ENCODE data around the gene BTBD7.
A peak's percentile ranks its signal among the peaks of the same experiment; 100 is the strongest.
"Not testable (repeated sequence)": the region's sequence is repeated elsewhere in the genome, so short reads cannot be mapped to it uniquely, and the experiment has no call there.

BTBD7 gene

GRCh38 chr14:93249128-93249831, 83.6 kb downstream of the BTBD7 start:
- no peak for DNase-seq (ENCODE audit: low spot score)

- DNase-seq (ENCODE audit: low spot score), result no peak
Observed at GRCh38 chr14:93246534-93246933, 86.3 kb downstream of the BTBD7 start.

DNA sequence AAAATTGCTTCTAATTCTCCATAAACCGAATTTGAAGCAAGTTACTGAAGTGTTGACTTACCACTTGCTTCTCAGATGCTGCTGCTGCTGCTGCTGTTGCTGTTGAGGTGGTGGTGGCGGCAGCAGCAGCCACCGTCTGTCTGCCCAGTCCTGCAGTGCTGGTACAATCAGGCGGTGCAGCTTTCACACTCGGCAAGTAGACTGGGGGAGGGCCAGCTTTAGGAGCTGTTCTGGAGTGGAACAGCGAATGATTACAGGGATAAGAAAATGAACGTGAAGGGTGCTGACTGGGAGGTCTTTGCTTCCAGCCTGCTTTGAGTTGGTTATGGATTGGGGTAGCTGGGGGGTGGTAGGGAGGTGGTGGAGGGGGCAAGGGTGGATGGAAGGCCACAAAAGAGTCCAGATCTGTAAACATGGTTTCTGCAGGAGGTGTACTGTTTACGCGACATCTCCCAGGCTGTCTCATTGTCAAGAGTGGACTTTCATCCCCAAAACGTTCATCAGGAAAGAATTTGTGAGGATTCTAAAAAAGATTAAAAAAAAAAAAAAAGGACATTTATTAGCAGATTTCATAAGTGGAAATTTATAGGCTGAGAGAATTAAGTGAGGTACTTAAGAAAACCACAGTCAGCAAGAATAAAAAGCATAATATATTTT, 86.9 kb downstream of the BTBD7 start:
- DNase-seq (ENCODE audit: low spot score), result no peak

GRCh38 chr14:93240678-93241000, 92.2 kb downstream of the BTBD7 start:
- DNase-seq (ENCODE audit: low spot score), result no peak

DNA sequence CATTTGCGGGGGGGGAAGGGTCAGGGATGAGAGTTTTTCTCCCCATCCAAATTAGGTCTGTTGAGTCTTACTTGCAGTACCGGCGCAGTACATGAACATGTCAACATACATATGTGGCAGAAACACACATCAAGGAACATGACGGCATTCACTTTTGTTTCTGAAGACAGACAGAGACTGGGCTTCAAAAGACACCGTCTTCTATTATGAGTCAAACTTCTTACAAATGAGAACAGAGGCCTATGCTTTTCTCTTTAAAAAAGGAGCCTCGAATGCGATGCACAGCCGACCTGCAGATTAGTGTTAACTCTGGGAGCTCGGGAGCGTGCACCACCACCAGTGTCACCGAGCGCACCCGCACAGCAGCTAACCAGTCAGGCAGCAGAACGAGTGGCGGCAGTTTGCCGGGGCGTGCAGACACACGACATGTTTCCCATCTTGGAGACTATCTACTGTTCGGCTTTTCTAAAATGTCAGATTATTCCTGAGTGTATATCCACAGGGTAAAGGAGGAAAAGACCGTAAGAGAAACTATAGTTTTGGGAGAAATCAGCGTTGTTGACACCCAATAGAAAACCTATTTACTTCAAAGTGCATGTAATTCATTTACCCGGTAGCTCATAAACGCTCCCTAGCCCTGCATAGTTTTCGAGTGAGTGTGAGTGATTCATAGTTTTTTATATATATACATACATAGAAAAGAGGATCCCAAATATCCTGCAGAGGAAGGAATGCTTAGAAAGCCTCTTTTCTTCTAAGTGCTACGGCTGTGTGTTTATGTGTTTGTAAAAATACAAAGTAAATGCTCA, 92.8 kb downstream of the BTBD7 start:
- peak; percentile 43 for DNase-seq (ENCODE audit: low spot score)

DNA sequence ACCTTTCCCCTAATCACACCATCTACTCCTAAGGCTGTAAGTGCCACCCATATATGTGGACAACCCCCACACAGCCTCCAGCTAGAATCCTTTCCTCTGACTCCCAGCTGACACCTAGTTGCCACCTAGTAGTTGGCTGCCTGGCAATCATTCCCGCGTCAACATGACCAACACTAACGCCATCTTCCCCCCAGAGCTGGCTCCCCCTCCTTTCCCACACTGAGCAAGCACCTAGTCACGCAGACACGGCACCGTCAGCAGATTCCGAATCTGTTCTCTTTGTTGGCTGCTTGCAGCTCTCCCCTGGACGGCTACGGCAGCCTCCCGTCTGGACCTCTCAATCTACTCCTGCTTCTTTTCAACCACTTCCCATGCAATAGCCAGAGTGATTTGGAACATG, 98.0 kb downstream of the BTBD7 start:
- DNase-seq (ENCODE audit: low spot score), result peak; percentile 26

GRCh38 chr14:93233078-93233477, 99.8 kb downstream of the BTBD7 start:
- not testable (repeated sequence) for DNase-seq (ENCODE audit: low spot score)

GRCh38 chr14:93232159-93232558, 100.7 kb downstream of the BTBD7 start:
- no peak for DNase-seq (ENCODE audit: low spot score)

DNA sequence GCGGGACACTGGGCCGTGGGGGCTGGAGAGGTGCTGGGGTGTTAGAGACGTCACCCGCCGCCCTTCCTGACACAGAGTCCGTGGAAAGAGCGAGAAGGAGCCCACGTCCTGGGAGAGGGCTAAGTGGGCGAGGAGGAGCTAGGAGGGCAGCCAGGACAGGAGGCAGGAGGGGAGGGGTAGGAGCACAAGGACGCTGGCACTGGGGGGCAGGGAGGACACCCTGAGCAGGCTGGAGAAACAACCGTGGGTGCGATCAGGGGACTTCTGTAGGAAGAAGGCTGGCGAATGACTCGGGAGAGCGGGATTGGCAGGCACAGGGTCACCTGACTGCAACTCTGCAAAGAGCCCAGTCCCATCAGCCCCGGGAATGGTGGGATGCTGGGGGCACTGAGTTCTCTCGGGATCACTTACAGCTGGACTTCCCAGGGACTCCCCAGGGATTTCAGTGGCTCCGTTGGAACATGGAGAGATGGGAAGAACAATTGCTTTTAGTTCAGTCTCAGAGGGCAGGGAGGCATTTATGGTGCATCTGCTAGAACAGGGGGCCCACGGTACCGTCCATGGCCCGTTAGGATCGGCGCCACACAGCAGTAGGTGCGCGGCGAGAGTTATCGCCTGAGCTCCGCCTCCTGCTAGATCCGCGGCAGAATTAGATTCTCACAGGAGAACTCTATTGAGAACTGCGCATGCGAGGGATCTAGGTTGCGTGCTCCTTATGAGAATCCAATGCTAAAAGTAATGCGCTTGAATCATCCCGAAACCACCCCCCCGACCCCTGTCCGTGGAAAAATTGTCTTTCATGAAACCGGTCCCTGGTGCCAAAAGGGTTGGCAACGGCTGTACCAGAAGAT, 101.5 kb downstream of the BTBD7 start:
- peak; percentile 27 for DNase-seq (ENCODE audit: low spot score)

DNA sequence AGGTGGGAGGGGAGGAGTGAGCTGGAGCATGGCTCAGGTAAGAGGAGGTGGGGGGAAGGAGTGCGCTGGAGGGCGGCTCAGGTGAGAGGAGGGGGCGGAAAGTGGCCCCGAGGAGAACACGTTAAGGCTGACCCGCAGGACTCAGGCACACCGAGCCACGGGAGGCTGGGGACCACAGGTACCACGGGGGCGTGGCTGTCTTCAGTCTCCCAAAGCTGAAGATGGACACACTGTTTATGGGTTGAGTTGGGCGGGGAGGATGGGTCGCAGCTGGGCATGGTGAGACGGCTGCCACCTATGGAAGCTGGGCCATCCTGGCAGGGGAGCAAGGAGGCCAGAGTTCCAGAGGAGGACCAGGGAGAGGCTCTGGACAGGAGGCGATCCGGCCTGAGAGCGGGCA, 102.3 kb downstream of the BTBD7 start:
- no peak for DNase-seq (ENCODE audit: low spot score)

DNA sequence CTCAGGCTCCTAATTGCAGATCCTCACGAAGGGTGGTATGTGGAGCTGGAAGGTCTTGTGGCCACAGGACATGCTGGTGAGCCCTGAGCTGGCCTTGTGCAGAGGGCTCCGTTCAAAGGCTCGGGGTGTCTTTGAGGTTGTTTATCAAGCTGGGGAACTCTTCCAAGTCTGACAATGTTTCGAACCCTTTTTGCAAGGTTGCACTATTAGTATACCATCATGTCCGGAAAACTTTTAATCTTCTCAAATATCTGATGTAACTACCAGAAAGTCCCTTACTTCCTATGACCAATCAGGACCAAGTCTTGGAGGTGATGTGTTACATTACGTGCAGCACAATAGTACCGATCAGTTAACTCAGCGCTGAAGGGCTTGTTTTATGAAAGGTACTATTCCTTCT, 104.3 kb downstream of the BTBD7 start:
- no peak for DNase-seq (ENCODE audit: low spot score)

GRCh38 chr14:93223565-93223964, 109.3 kb downstream of the BTBD7 start:
- no peak for DNase-seq (ENCODE audit: low spot score)

DNA sequence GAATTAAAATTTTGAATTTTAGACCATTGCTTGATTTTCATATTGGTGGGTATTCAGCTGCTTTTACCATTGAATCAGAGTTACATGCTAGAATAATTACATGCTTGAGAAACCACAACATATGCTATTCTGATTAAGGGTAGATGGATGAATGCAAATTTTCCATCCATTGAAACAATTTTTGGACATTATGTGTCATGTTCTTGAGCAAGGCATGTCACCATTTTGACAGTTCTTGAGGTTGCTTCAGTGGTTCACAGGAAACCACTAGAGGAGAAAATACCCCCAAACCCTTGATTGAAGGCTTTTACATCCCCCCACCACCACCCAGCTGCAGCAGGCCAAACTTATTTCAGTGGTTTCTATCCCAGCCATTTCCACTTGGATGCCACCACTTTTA, 112.3 kb downstream of the BTBD7 start:
- no peak for DNase-seq (ENCODE audit: low spot score)

DNA sequence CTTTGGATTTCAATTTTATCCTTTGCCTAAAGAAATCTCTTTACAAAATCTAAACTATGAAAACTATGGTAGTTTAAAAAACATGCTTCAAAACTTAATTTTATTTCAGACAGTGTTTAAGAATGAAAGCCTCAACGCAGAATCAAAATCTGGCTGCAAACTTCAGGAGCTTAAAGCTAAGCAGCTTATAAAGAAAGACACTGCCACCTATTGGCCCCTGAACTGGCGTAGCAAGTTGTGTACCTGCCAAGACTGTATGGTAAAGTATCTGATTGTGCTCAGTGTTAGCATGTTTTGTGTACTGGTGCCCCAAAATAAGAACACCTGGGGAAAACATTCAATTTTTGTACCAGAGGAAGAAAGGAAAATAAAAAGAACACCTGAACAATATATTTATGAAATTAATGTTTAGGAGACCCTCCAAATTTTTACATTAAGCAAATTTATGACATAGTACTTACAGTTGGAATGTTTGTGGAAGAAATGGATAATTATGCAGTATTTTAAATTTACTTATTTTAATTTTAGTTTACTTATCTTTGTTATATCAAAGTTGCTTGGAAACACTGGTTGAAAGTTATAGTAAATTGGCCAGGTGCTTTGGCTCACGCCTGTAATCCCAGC, 113.6 kb downstream of the BTBD7 start:
- peak; percentile 24 for DNase-seq (ENCODE audit: low spot score)

DNA sequence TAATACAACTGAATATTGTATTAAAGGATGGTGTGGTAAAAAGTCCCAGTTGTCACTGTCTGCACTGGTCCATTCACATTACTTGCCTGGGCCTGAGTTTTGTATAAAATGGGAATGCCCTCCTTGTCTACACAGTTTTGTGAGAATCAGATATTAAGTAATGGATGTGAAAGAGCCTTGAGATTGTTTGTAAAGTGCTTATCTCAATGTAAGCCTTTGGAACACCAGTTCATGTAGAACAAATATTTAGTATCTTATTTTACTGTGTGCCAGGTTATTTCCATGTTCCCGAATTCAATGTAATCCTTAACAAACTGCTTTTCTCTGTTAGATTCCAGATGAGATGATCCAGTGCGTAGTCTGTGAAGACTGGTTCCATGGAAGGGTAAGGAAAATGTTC, 118.2 kb downstream of the BTBD7 start:
- DNase-seq (ENCODE audit: low spot score), result no peak

- DNase-seq (ENCODE audit: low spot score), result no peak
Observed at GRCh38 chr14:93212432-93212831, 120.4 kb downstream of the BTBD7 start.

DNA sequence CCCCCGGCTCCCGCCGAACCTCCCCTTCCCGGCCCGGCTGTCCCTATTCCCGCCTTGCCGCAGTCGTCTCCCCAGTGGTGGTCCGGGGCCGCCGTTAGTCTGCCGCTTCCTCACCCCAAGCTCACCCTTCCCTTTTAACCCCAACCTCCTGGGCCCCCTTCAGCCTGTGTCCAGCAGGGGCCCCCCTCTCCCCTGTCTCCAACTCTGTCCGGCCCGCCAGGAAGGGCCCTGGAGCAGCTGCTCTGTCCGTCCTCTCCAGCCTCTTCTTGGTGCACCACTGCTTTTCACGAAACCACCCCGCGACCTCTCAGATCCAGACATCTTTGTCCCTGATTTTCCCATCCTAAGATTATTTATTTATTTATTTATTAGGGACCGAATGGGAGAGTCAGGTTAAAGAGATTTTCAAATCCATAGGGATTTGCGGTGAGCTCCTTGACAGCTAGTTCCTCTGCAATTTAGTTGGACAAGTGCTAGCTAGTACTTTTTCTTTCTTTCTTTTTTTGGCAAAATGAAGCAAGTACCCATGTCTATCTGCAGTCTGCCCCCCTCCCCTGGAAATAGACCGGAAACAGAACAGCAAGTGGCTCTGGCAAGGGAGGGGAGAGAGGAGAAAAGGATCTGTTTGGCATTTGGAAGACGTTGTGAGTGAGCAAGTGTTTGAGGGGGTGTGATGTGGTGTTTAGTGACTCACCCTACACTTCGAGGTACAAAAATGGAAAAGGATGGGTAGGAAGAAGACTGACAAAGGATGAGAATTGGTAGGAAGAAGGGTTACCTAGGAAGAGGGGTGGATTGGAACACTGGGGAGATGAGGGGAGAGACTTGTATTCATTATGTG, 125.1 kb downstream of the BTBD7 start:
- peak; percentile 50 for DNase-seq (ENCODE audit: low spot score)

DNA sequence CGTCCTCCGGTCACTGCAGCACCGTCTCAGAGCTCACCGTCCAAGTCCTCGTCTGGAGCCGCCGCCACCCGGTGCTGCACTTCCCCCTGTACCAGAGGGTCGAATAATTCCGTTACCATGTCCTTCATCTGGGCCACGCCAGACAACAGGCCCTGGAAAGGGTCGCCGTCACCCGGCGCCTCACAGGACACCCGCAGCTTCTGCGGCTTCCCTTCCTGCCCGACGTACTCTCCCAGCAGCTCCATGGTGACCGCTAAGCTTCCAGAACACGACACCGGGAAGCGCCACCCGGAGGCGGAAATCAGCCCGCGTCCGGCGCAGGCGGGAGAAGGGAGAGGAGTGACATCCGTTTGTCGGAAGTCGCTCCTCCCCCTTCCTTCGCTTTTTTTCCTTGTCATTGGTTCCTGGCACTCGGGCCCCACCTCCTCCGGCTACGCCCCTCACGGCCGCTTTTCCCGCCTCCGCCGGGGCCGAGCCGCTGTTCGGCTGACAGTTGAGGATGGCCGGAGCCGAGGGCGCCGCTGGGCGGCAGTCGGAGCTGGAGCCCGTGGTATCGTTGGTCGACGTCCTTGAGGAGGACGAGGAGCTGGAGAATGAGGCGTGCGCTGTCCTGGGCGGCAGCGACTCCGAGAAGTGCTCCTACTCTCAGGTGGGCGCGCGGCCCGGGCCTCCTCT, 125.9 kb downstream of the BTBD7 start, which contains the start of the genes GON7 and UBR7:
GON7 (minus strand) TSS at position 273 of the 675 bp plus-strand sequence; CDS start at position 245, 28 bp downstream.
UBR7 (plus strand) TSS at position 464 of the 675 bp plus-strand sequence; CDS start at position 500, 36 bp downstream.
- peak; percentile 97 for DNase-seq (ENCODE audit: low spot score)

DNA sequence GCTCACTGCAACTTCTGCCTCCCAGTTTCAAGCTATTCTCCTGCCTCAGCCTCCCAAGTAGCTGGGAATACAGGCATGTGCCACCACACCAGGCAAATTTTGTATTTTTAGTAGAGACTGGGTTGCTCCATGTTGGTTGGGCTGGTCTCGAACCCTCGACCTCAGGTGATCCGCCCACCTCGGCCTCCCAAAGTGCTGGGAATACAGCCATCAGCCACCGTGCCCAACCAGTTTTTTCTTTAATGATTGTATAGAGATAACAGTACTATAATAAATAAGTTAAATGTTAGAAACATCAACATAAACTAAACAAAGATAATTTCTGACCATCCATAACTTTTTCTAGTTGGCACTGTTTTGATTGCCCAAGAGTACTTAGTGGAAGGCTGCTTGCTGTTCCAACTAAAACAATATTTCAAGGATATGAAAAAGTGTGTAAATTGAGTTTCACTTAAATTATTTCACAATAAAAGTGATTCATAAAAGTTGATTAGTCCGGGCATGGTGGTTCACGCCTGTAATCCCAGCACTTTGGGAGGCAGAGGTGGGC, 131.6 kb downstream of the BTBD7 start:
- DNase-seq (ENCODE audit: low spot score), result no peak

DNA sequence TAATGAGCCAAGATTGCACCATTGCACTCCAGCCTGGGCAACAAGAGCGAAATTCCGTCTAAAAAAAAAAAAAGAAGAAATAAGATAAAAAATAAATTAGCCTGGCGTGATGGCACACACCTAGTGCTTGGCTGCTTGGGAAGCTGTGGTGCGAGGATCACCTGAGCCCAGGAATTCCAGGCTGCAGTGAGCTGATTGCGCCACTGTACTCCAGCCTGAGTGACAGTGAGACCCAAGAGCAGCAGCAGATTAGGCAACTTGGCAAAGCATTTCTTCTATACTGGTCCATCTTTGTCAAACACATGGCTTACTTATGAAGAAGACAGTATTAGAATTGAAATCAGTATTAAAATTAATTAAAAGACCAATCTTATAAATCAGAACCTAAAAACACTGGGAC, 132.3 kb downstream of the BTBD7 start:
- no peak for DNase-seq (ENCODE audit: low spot score)

All from kidney capillary endothelial cell (primary cell).